ENCODE data around the gene B3GNT2.
"Not testable (repeated sequence)": the region's sequence is repeated elsewhere in the genome, so short reads cannot be mapped to it uniquely, and the experiment has no call there.

B3GNT2 gene

DNA sequence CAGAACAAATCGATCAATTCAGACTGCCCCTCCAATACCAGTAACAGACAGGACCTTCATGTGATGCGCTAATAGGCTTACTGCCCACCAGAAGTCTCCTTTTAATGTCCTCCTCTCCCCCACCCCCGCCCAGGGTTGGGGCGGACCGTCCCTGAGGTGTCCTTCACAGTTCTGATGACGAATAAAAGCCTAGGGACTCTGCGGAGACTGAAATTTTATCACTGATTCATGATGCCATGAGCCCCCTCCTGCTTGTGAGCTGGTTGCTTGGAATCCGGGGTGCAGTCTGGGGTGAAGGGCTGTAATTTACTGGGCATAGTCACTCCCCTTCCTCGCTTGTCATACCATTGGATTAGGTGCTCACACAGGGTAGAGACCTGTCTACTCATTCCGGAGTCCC lies 42.3 kb downstream of the B3GNT2 start:
- no peak for DNase-seq (ENCODE audit: low spot score)

DNA sequence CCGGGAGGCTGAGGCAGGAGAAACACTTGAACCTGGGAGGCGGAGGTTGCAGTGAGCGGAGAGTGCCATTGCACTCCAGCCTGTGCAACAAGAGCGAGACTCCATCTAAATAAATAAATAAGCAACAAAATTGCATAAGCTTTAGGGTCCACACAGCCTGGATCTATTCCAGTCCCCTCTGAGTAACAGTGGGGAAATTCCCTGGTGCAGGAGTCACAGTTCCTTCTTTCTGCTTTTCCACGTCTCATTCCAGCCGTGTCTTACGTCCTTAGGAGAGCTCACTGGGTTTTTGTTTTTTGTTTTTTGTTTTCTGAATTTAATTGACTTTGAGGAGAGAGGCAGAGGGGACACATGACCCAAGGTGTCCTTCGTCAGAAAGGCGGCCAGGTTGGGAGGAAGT lies 44.6 kb downstream of the B3GNT2 start:
- DNase-seq (ENCODE audit: low spot score), result no peak

GRCh38 chr2:62243983-62244382 lies 48.1 kb downstream of the B3GNT2 start:
- DNase-seq (ENCODE audit: low spot score), result no peak

- DNase-seq (ENCODE audit: low spot score), result no peak
These were observed 52.3 kb downstream of the B3GNT2 start for GRCh38 chr2:62248226-62248625.

DNA sequence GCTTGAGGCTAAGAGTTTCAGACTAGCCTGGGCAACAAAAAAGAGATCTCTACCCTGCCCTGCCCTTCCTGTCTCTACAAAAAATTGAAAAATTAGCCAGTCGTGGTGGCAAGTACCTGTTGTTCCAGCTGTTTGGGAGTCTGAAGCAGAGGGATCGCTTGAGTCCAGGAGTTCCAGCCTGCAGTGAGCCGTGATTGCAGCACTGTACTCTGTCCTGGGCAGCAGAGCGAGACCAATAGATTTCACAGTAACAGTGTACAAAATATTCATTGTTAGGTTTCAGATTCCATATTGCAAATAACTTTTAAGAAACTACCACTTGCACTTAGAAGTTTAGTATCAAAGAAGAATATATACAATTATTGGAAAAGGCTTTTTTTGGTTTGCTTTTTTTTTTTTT lies 54.3 kb downstream of the B3GNT2 start:
- no peak for DNase-seq (ENCODE audit: low spot score)

GRCh38 chr2:62254424-62255266 lies 58.7 kb downstream of the B3GNT2 start:
- DNase-seq (ENCODE audit: low spot score), result no peak

DNA sequence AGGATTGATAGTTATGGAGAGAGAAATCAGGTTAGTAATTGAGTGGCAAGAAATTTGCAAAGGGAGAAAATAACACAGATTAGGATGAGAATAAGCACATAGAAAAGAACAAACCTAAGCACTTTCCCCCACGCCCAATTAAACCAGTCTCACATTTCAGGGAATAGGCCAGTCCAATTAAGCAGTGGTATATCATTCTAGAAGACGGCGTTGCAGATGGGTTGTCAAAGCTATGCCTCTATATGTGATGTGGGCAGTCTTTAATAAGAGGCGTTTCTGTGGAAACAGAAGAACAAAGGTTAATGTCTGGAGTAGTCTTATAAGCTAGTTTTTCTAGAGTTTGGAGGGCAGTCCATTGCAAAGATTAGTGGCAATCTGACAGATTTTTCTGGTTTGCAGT lies 61.6 kb downstream of the B3GNT2 start:
- no peak for DNase-seq (ENCODE audit: low spot score)

GRCh38 chr2:62263076-62263715 lies 67.3 kb downstream of the B3GNT2 start:
- no peak for DNase-seq (ENCODE audit: low spot score)

DNA sequence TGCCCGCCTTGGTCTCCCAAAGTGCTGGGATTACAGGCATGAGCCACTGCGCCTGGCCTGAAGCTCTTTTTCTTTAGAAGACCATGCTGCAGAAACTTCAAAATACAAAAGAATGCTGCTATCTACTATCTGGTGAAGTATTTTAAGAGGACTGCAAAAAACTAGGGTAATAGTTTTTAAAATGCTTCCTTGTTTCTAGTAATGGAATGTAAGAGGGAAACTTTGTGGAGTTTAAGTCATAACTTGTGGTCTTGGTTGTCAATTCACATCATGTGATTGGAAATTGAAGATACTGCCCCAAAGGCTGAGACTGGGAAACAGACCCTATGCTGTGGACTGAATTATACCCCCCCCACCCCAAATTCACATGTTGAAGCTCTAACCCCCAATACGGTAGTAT lies 68.3 kb downstream of the B3GNT2 start:
- DNase-seq (ENCODE audit: low spot score), result no peak

GRCh38 chr2:62265106-62265505 lies 69.2 kb downstream of the B3GNT2 start:
- DNase-seq (ENCODE audit: low spot score), result no peak

DNA sequence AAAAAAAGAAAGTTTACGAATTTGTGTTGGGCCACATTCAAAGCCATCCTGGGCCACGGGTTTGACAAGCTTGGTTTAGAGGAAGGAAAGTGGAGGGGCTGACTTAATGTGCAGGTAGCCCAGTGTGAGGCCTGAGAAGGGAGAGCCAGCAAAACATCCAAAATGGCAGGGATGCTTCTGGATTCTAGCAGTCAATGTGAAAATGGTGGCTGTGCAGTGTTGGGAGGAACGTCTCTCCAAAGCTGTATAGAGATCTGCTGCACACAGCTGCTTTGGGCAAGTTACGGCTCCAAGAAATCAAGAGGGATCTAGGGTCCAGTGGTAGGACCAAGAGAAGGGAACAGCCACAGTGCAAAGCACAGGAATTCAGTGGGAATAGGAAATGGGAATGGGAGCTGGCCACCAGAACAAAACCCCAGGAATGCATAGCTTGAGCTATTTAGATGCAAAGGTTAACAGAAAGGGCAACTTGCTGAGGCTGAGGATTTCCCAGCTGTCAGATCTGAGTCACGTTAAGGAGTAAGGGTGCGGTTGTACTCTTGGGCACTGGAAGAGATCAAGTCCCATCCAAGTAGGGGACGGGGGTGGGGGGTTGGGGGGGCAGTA lies 70.6 kb downstream of the B3GNT2 start:
- DNase-seq (ENCODE audit: low spot score), result no peak

DNA sequence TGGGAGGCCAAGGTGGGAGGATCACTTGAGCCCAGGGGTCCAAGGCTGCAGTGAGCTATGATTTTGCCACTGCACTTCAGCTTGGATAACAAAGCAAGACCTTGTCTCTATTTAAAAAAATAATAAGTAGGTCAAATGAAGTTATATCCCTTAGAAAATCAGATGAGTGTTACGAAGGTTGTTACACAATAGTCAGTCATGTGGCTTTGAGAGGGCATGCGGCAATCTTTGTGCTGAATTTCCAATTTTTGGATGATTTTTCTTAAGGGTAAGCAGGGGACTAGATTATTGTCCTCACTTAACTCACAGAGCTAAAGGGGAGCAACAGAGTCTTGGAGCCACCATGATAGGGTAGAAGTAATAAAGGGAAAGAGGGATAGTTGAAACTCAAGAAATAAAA lies 71.8 kb downstream of the B3GNT2 start:
- DNase-seq (ENCODE audit: low spot score), result no peak

GRCh38 chr2:62268681-62269188 lies 72.8 kb downstream of the B3GNT2 start:
- not testable (repeated sequence) for DNase-seq (ENCODE audit: low spot score)

GRCh38 chr2:62270728-62271127 lies 74.8 kb downstream of the B3GNT2 start:
- no peak for DNase-seq (ENCODE audit: low spot score)
